Sigmoid colon (tissue), 7 donors: ENCODE data around the gene MYBPHL. TPM values are rescaled to one million over a fixed set of nuclear protein-coding genes. Genes with fewer than 3 reads are reported as not detected.

ENCODE experiments used
- DNase-seq: peaks from one replicate; pipeline ENCODE4 v3.0.0-alpha.2; 2019
- H3K27ac ChIP-seq, 4 donors: fragments of 200-600 bp; sonication (generic); one replicate each; pipeline ENCODE4 v1.5.1; 2016 to 2019; ENCODE audit warnings: mild to moderate bottlenecking in 1 of 4
- H3K27me3 ChIP-seq, 3 donors: fragments of 200-600 bp; sonication (generic); one replicate each; pipeline ENCODE4 v1.5.1; 2019; ENCODE audit warnings: mild to moderate bottlenecking in 1 of 3
- H3K36me3 ChIP-seq, 4 donors: fragments of 200-600 bp; sonication (generic); one replicate each; pipeline ENCODE4 v1.5.1; 2016 to 2019
- H3K4me1 ChIP-seq, 4 donors: fragments of 200-600 bp; sonication (generic); one replicate each; pipeline ENCODE4 v1.5.1; 2017 to 2019
- H3K4me3 ChIP-seq, 4 donors: fragments of 200-600 bp; sonication (generic); one replicate each; pipeline ENCODE4 v1.5.1; 2017 to 2019; ENCODE audit warnings: mild to moderate bottlenecking in 2 of 4, moderate library complexity in 1 of 4
- H3K9me3 ChIP-seq, 4 donors: fragments of 200-600 bp in 3 of 4; sonication (generic) in 3 of 4; one replicate each; pipeline versions ENCODE4 v1.5.1 to v1.6.1; 2013 to 2019
- EP300 ChIP-seq, 4 donors: sonication (generic); formaldehyde crosslinking; IDR thresholded peaks; one replicate each; pipeline ENCODE4 v1.6.1; 2017; ENCODE audit warnings: antibody characterized with exemption in 4 of 4
- POLR2A ChIP-seq, 2 donors: fragments of 450-650 bp; IDR thresholded peaks; one replicate each; pipeline ENCODE4 v1.6.1; 2016; ENCODE audit warnings: antibody characterized with exemption in 2 of 2, mild to moderate bottlenecking in 2 of 2, moderate library complexity in 2 of 2
- POLR2AphosphoS5 ChIP-seq, 4 donors: sonication (generic); formaldehyde crosslinking; IDR thresholded peaks; one replicate each; pipeline ENCODE4 v1.6.1; 2017; ENCODE audit warnings: antibody characterized with exemption in 4 of 4
- WGBS, 2 donors: extraction: QIAGEN DNeasy Blood & Tissue Kit; methylation state at CpG; one replicate each; pipeline ENCODE4 v1.1.7; 2013; 5-methylcytosine and 5-hydroxymethylcytosine counted together
- intact Hi-C: fragments of 100-400 bp; cut with DNase I; formaldehyde crosslinking; loops from one replicate; pipeline ENCODE4 v1.15.1; 2023
- polyA plus RNA-seq, 3 donors: library from polyadenylated mRNA; stranded (reverse); fragments of 200-250 nt; gene quantifications; one replicate each; pipeline ENCODE4 v1.2.3, GENCODE V29; 2013
- total RNA-seq, 4 donors: library from RNA; depleted of rRNA; stranded (reverse); fragments of >200 nt; gene quantifications; one replicate each; pipeline ENCODE4 v1.1.0, GENCODE V29; 2016
- TF ChIP-seq, protein P1 (sequence below), 4 experiments: fragments of 450-650 bp in 3 of 4; fragments of 200-600 bp in 1 of 4; IDR thresholded peaks; one replicate each; pipeline ENCODE4 v1.5.1; 2016 to 2019; ENCODE audit warnings: antibody characterized with exemption in 4 of 4, mild to moderate bottlenecking in 3 of 4, moderate library complexity in 2 of 4
- donor health status: healthy with polysubstance abuse.
- donor health status: Bipolar disorder and iron deficiency.
- donor health status: healthy.

The MYBPHL gene
- total and polyA plus RNA-seq, 7 donors: not detected

DNA sequence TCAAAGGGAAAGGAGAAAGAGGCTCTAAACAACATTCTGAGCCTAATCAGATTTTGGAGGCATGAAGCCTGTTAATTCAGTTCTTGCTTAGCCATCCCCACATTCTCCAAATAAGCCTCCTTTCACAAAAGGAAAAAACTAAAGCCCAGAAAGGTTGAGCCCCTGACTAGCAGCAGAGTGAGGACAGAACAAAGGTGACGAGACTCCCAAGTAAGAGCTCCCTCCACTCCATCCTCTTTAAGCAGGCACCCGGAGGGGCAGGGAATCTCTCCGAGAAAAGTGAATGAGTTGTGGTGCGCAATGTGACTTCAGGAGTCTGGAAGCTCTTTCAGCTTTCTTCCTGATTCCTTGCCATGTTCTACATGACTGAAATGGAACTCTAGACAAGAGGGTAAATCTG, 43.4 kb upstream of the MYBPHL start:
- WGBS, 2 donors: 92 to 95% methylated on average over 4 of the region's 4 CpGs
- H3K9me3 ChIP-seq: no peaks in the 10 kb centered on the region
- peaks cover 0 to 94% (median 30%) of the 10 kb centered on the region in 4 donors for H3K36me3 ChIP-seq
- TF ChIP-seq POLR2A (IDR thresholded peaks at IDR 0.05) (no peak), EP300 (IDR thresholded peaks at IDR 0.05) (no peak), POLR2AphosphoS5 (IDR thresholded peaks at IDR 0.05) (no peak)
- TF ChIP-seq, protein P1, sequence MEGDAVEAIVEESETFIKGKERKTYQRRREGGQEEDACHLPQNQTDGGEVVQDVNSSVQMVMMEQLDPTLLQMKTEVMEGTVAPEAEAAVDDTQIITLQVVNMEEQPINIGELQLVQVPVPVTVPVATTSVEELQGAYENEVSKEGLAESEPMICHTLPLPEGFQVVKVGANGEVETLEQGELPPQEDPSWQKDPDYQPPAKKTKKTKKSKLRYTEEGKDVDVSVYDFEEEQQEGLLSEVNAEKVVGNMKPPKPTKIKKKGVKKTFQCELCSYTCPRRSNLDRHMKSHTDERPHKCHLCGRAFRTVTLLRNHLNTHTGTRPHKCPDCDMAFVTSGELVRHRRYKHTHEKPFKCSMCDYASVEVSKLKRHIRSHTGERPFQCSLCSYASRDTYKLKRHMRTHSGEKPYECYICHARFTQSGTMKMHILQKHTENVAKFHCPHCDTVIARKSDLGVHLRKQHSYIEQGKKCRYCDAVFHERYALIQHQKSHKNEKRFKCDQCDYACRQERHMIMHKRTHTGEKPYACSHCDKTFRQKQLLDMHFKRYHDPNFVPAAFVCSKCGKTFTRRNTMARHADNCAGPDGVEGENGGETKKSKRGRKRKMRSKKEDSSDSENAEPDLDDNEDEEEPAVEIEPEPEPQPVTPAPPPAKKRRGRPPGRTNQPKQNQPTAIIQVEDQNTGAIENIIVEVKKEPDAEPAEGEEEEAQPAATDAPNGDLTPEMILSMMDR (IDR thresholded peaks at IDR 0.05): no peak
- no peak overlapping the region for H3K4me3 ChIP-seq
- H3K4me1 ChIP-seq: no peaks in the 10 kb centered on the region
- H3K27ac ChIP-seq: no peak overlapping the region
- intact Hi-C loops: no loop called here
- no peaks in the 10 kb centered on the region for H3K27me3 ChIP-seq
- DNase-seq: no peak

DNA sequence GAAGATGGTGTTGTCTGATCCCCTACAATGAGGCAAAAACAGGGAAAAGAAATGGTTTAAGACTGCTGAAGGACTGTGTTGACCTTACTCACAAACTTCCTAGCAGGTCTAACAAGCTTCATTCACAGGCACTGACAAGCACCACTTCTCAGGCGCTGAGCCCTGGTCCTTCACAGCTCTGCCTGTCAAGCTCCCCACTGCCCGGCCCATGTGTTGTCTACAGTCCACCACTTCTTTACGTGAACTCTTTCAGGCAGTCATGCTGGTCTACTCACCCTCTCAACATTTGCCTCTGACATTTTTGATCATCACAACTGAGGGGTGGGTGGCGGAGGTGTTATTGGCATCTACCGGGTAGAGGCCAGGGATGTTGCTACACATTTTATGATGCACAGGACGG, 40.7 kb upstream of the MYBPHL start:
- Histone ChIP-seq H3K4me3 (no peak overlapping the region), H3K9me3 (no peaks in the 10 kb centered on the region), H3K36me3 (peaks cover 0 to 96% (median 36%) of the 10 kb centered on the region in 4 donors), H3K27me3 (no peaks in the 10 kb centered on the region), H3K27ac (no peak overlapping the region), H3K4me1 (no peaks in the 10 kb centered on the region)
- WGBS, 2 donors: 92% methylated on average over 6 of the region's 6 CpGs
- TF ChIP-seq POLR2AphosphoS5 (IDR thresholded peaks at IDR 0.05): no peak
- no peak for TF ChIP-seq POLR2A (IDR thresholded peaks at IDR 0.05)
- no peak for TF ChIP-seq EP300 (IDR thresholded peaks at IDR 0.05)
- TF ChIP-seq, protein P1 (IDR thresholded peaks at IDR 0.05): no peak
- intact Hi-C loops: no loop called here
- no peak for DNase-seq

DNA sequence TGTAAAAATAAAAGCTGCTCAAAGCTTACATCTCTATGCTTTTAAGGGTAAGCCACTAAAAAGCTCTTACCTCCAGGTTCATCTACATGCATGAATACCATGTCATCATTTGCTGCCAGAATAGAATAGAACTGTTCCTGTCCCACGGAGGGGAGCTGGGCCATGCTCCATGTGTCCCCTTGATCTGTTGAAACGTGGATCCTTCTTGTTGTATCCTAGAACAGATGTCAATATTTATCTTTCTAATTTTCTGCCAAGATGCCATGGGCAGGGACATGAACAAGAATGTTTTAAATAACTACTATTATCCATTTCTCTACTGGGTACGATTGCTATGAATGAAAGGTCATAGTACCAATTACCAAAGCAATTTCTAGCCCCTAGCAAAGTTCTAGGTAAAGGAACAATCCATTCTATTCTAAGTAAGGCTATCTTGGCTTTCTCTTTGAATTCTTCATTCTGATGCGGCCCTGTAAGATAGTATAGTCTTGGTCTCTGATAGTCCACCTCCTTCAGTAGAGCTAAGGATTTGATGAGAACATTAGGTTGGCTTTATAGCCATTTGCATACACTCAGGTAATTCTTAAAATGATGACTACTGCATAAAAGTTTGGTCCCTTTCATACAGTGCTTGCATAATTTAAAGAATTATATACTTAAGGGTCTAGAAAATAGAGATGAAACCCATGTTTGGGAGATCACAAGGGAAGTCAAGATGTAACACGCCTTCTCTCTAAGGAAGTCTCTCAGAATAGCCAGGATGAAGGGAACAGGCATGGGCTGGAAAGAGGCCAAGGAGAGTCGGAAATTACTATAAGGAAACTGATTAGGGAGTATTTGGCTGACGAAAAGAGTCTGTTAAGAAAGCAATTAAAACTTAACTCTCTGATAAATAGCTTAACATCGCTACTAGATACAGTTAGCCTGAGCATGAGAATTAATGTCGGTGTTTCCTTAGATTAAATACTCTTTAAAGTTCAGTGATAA, 35.4 kb upstream of the MYBPHL start:
- Histone ChIP-seq H3K27me3 (no peaks in the 10 kb centered on the region), H3K9me3 (no peaks in the 10 kb centered on the region), H3K4me1 (no peaks in the 10 kb centered on the region), H3K27ac (no peak overlapping the region), H3K36me3 (peaks cover 0 to 97% (median 59%) of the 10 kb centered on the region in 4 donors), H3K4me3 (no peak overlapping the region)
- intact Hi-C loops: no loop called here
- no peak for DNase-seq
- TF ChIP-seq POLR2AphosphoS5 (IDR thresholded peaks at IDR 0.05): no peak
- TF ChIP-seq EP300 (IDR thresholded peaks at IDR 0.05): no peak
- TF ChIP-seq POLR2A (IDR thresholded peaks at IDR 0.05): no peak
- TF ChIP-seq, protein P1 (IDR thresholded peaks at IDR 0.05): no peak
- WGBS, 2 donors: 43 to 68% methylated on average over 9 of the region's 9 CpGs

DNA sequence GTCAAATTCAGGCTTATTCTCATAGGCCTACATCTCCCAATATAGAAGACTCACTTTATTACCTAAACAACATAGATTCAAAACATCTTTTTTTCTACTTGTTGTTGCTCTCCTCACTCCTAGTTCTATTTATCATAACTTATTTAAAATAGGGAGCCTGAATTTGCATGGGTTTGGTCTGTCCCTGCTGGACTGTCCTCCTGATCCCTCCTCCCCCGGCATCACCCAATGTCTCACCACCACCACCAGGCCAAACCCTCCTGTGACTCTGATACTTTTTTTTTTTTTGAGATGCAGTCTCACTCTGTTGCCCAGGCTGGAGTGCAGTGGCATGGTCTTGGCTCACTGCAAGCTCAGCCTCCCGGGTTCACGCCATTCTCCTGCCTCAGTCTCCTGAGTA, 31.8 kb upstream of the MYBPHL start:
- intact Hi-C loops: no loop called here
- 97% methylated on average over 3 of the region's 3 CpGs for WGBS, 2 donors
- H3K4me3 ChIP-seq: no peak overlapping the region
- TF ChIP-seq POLR2A (IDR thresholded peaks at IDR 0.05) (no peak), POLR2AphosphoS5 (IDR thresholded peaks at IDR 0.05) (no peak), EP300 (IDR thresholded peaks at IDR 0.05) (no peak)
- TF ChIP-seq, protein P1 (IDR thresholded peaks at IDR 0.05): no peak
- no peak overlapping the region for H3K27ac ChIP-seq
- H3K9me3 ChIP-seq: no peaks in the 10 kb centered on the region
- H3K36me3 ChIP-seq: peaks cover 0 to 97% (median 60%) of the 10 kb centered on the region in 4 donors
- H3K4me1 ChIP-seq: no peaks in the 10 kb centered on the region
- no peak for DNase-seq
- no peaks in the 10 kb centered on the region for H3K27me3 ChIP-seq
